GM13976 (cell line): Measurements from ENCODE around the gene AFAP1L2.
A peak's percentile ranks its signal among the peaks of the same experiment; 100 is the strongest.

ENCODE experiments used
- DNase-seq: peaks from one replicate; pipeline ENCODE4 v3.0.0; 2012; ENCODE audit warnings: low spot score
- in situ Hi-C: fragments of 300-500 bp; cut with MboI; formaldehyde crosslinking; loops from one replicate; pipeline ENCODE4 v1.12.0; 2022; ENCODE audit warnings: low sequenced_read_pairs, mixed read lengths, inconsistent platforms; ENCODE audit not compliant: unreplicated experiment
- TF ChIP-seq, protein P1 (sequence below): IDR thresholded peaks from 2 replicates; pipeline ENCODE4 v1.5.1; 2012; ENCODE audit warnings: borderline replicate concordance, mild to moderate bottlenecking; ENCODE audit not compliant: insufficient read depth; ENCODE audit errors: extremely low read depth, missing control alignments, control extremely low read depth

The AFAP1L2 gene, protein sequence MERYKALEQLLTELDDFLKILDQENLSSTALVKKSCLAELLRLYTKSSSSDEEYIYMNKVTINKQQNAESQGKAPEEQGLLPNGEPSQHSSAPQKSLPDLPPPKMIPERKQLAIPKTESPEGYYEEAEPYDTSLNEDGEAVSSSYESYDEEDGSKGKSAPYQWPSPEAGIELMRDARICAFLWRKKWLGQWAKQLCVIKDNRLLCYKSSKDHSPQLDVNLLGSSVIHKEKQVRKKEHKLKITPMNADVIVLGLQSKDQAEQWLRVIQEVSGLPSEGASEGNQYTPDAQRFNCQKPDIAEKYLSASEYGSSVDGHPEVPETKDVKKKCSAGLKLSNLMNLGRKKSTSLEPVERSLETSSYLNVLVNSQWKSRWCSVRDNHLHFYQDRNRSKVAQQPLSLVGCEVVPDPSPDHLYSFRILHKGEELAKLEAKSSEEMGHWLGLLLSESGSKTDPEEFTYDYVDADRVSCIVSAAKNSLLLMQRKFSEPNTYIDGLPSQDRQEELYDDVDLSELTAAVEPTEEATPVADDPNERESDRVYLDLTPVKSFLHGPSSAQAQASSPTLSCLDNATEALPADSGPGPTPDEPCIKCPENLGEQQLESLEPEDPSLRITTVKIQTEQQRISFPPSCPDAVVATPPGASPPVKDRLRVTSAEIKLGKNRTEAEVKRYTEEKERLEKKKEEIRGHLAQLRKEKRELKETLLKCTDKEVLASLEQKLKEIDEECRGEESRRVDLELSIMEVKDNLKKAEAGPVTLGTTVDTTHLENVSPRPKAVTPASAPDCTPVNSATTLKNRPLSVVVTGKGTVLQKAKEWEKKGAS

DNA sequence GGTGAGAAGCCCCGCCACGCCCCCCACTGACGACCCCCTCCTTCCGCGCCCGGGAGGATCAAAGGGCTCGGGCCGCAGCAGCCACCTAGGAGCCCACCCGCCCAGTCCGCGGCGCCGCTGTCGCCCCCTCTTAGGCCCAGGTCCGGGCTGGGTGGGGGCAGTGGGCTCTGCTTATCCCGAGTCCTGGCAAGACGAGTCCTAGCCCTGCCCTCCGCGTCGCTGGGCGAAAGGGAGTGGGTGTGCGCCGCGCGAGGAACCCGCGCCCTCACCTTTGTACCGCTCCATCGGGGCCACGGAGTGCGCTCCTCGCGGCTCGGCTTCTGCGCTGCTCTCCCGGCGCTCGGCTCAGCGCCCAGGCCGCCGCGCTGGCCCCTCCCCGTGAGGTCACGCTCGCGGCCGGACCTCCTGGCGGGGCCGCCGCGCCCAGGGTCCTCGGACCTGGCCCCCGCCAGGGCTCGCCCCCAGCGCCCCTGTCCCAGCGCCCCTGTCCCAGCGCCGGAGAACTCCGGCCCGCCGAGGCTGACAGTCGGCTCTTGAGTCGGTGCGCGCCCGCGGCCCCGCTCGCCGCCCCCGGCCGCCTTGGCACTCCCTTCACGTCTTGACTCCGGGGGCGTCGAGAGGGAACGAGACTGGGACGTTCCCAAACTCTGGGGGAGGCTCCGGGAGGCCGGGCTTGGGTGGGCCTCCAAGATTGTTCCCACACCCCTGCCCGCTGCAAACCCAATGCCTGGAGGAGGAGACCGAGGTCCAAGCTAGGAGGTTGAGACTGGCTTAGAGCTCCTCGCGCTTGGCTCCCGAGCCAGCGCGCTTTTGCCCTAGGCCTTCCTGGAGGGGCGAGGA is at the start of gene AFAP1L2:
Gene AFAP1L2, minus strand, starts transcription at position 332 of the 840 bp plus-strand sequence. Its CDS starts 47 bp downstream, at position 285.
- TF ChIP-seq, protein P1, sequence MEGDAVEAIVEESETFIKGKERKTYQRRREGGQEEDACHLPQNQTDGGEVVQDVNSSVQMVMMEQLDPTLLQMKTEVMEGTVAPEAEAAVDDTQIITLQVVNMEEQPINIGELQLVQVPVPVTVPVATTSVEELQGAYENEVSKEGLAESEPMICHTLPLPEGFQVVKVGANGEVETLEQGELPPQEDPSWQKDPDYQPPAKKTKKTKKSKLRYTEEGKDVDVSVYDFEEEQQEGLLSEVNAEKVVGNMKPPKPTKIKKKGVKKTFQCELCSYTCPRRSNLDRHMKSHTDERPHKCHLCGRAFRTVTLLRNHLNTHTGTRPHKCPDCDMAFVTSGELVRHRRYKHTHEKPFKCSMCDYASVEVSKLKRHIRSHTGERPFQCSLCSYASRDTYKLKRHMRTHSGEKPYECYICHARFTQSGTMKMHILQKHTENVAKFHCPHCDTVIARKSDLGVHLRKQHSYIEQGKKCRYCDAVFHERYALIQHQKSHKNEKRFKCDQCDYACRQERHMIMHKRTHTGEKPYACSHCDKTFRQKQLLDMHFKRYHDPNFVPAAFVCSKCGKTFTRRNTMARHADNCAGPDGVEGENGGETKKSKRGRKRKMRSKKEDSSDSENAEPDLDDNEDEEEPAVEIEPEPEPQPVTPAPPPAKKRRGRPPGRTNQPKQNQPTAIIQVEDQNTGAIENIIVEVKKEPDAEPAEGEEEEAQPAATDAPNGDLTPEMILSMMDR = no peak
- in situ Hi-C loops = no loop called here
- DNase-seq = peak; percentile 58

DNA sequence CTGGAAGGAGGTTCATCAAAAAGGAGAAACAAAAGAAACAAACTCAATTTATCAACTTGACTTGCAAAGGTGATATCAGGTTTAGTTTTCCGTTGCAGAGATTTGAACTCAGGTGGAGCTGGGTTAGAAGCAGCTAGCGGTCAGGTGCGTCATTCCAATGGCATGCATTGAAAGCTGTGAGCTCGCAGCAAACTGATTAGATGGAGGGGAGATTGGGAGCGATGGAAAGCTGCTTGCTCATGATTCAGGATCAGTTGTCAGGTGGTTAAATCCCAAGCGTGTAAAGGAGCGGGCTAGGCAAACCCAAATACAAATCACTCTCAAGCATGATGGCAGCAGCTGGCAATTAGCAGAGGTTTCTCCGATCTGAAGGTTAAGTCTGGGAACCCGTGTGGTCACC is 49.3 kb upstream of the AFAP1L2 start:
- no peak for DNase-seq
- in situ Hi-C loops = no loop called here
- TF ChIP-seq, protein P1 = no peak

DNA sequence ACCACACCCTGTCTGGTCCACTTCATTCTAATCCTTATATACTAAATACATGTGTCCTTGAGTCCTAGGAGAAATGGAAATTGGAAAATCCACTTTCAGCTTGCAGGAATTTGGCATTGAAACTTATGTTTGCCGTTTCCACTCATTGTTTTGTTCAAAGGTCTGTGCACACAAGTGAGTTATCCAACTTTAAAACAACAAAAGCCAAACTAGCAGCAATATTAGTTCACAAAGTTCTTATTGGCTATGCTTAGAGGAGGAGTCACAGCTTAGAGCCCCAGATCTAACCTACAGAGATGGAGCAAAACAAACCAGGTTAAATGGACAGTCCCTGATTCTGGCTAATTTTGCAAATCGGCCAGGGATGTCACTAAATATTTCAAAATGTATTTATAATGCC is 44.6 kb upstream of the AFAP1L2 start:
- TF ChIP-seq, protein P1 = no peak
- in situ Hi-C loops = no loop called here
- DNase-seq = no peak

DNA sequence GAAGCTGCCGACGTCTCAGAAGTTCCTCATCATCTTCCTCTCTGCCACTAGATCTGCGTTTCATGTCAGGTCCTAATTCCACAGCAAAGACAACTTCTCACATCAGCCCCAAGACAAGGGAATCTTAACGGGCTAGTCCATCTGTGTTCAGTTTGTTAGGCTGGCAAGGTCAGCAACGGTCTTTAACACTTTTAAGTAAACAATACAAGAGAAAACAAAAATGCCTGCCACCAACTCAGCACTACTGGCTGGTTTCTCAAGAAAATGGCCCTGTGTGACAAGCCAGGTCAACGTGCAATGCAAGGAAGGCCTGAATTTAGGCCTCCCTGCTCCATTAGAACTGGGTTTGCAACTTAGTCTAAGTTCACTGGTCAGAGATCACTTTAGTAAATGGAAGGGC is 41.0 kb upstream of the AFAP1L2 start:
- no peak for DNase-seq
- in situ Hi-C loops = no loop called here
- TF ChIP-seq, protein P1 = no peak

DNA sequence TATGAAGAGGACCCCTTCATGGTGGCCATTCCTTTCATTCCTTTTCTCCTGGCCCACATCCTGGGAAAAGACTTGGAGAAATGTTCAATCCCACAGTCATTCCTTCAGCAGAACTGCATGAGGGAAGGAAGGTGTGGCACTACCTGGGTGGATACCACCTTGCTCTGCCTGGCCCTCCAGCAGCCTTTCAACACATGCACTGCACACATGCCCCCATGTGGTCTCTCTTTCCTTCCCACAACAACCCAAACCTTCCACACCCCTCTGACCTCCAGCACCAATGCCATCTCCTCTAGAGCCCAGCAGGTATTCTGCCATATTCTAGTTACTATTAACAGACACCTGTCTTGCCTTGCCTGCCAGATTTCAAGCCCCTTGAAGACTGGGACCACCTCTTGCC is 40.5 kb upstream of the AFAP1L2 start:
- no peak for DNase-seq
- TF ChIP-seq, protein P1 = no peak
- in situ Hi-C loops = no loop called here

DNA sequence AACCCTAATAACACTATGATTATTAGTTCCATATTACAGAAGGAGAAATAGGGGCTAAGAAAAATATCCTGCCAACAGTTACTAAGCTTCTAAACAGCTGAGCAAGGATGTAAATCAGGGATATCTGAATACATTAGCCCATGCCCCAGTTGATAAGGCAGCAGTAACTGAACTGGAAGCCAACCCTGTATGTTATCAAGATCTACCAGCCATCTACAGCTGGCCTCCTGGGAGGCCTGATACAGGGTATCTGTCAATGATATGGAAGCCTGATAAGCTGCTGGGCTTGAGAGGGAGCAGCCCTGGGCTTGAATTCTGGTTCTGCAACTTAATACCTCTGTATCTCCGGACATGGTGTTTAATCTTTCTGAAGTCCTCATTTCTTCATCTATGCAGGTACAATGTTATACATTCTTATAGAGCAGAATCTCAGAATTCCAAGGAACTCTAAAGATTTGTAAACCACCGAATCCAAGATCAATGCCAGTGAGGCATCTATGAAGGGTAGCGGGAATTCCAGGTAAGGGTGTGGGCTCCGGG is 37.9 kb upstream of the AFAP1L2 start:
- in situ Hi-C loops = no loop called here
- TF ChIP-seq, protein P1 = no peak
- DNase-seq = no peak
